ENCODE data around the gene ART5. TPM values are rescaled to one million over a fixed set of nuclear protein-coding genes. Genes with fewer than 3 reads are reported as not detected.
"Not testable (repeated sequence)": the region's sequence is repeated elsewhere in the genome, so short reads cannot be mapped to it uniquely, and the experiment has no call there.

ART5 gene
- total RNA-seq, 4 donors from 2014 or later: 0.69 to 2.4 (median 1.7) TPM; not detected in 1

DNA sequence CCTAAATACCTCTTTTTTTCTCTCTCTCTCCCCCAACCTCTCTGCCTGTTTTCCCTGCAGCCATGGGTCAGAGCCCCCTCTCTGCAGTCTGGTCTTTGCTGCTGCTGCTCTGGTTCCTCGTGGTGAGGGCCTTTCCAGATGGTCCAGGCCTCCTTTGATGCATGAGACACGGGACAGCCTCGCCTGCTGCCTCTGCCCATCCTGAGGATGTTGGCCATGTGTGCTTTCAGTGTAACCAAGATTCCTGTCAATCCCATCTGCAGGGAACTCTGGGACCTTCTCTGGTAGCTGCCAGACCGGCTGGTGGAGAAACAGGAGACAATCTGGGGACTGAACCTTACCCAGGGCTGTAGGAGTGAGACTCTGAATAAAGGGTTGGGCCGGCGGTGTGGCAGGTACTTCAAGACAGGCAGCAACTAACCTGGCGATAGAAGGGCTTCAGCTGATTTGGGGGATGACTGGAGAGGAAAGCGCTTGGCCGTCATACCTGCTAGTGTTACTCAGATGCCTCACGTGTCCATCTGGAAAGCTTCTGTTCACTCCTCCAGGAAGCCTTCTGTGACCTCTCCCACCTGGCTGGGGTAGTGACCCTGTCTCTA is 22.3 kb upstream of the ART5 start:
- Histone ChIP-seq H3K9me3 (no peaks in the 10 kb centered on the region), H3K27ac (no peak overlapping the region), H3K27me3 (no peaks in the 10 kb centered on the region), H3K4me1 (no peaks in the 10 kb centered on the region), H3K36me3 (no peaks in the 10 kb centered on the region), H3K4me3 (no peak overlapping the region)
- no peak for TF ChIP-seq POLR2A (IDR thresholded peaks at IDR 0.05)
- TF ChIP-seq, protein P1, sequence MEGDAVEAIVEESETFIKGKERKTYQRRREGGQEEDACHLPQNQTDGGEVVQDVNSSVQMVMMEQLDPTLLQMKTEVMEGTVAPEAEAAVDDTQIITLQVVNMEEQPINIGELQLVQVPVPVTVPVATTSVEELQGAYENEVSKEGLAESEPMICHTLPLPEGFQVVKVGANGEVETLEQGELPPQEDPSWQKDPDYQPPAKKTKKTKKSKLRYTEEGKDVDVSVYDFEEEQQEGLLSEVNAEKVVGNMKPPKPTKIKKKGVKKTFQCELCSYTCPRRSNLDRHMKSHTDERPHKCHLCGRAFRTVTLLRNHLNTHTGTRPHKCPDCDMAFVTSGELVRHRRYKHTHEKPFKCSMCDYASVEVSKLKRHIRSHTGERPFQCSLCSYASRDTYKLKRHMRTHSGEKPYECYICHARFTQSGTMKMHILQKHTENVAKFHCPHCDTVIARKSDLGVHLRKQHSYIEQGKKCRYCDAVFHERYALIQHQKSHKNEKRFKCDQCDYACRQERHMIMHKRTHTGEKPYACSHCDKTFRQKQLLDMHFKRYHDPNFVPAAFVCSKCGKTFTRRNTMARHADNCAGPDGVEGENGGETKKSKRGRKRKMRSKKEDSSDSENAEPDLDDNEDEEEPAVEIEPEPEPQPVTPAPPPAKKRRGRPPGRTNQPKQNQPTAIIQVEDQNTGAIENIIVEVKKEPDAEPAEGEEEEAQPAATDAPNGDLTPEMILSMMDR (IDR thresholded peaks at IDR 0.05): no peak
- intact Hi-C loops (cut with DNase I; ENCODE audit: low total_unique reads): no loop called here
- no peak for DNase-seq

DNA sequence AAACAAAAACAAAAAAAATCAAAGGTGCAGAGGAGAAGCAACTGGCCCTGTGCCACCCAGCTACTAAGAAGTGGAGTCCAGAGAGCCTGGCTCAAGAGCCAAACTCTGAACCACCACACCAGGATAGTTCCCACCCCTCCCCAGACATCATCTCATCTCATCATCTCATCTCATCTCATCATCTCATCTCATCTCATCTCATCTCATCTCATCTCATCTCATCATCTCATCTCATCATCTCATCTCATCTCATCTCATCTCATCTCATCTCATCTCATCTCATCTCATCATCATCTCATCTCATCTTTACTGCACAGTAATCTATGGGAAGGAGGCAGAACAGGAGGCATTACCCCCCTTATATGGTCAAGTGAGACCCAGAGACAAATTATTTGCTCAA is 21.1 kb upstream of the ART5 start:
- Histone ChIP-seq H3K4me1 (no peaks in the 10 kb centered on the region), H3K27me3 (no peaks in the 10 kb centered on the region), H3K4me3 (no peak overlapping the region), H3K36me3 (no peaks in the 10 kb centered on the region), H3K27ac (no peak overlapping the region), H3K9me3 (no peaks in the 10 kb centered on the region)
- no peak for DNase-seq
- TF ChIP-seq, protein P1 (IDR thresholded peaks at IDR 0.05): no peak
- no peak for TF ChIP-seq POLR2A (IDR thresholded peaks at IDR 0.05)
- intact Hi-C loops (cut with DNase I; ENCODE audit: low total_unique reads): no loop called here

DNA sequence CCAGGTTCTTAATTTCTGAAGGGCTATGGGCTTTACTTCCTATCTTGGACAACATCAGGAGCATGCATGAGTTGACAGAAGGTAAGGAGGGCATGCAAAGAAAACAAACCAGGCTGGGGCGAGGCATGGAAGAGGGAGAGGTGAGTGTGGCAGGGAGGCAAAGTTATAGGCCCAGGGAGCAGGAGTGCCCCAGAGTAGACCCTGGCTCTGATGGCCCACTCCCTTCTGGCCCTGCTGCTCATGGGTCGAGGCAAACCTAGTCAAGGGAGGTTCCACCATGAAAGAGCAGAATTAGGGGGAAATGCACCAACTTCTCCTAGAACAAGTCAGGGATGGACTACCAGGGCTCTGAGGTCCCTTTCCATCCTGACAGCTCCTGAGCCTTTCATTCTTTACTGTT is 19.2 kb upstream of the ART5 start:
- intact Hi-C loops (cut with DNase I; ENCODE audit: low total_unique reads): no loop called here
- no peak for DNase-seq
- TF ChIP-seq, protein P1 (IDR thresholded peaks at IDR 0.05): no peak
- TF ChIP-seq POLR2A (IDR thresholded peaks at IDR 0.05): no peak
- Histone ChIP-seq H3K4me1 (no peaks in the 10 kb centered on the region), H3K27ac (no peak overlapping the region), H3K9me3 (no peaks in the 10 kb centered on the region), H3K4me3 (no peak overlapping the region), H3K36me3 (no peaks in the 10 kb centered on the region), H3K27me3 (no peaks in the 10 kb centered on the region)

DNA sequence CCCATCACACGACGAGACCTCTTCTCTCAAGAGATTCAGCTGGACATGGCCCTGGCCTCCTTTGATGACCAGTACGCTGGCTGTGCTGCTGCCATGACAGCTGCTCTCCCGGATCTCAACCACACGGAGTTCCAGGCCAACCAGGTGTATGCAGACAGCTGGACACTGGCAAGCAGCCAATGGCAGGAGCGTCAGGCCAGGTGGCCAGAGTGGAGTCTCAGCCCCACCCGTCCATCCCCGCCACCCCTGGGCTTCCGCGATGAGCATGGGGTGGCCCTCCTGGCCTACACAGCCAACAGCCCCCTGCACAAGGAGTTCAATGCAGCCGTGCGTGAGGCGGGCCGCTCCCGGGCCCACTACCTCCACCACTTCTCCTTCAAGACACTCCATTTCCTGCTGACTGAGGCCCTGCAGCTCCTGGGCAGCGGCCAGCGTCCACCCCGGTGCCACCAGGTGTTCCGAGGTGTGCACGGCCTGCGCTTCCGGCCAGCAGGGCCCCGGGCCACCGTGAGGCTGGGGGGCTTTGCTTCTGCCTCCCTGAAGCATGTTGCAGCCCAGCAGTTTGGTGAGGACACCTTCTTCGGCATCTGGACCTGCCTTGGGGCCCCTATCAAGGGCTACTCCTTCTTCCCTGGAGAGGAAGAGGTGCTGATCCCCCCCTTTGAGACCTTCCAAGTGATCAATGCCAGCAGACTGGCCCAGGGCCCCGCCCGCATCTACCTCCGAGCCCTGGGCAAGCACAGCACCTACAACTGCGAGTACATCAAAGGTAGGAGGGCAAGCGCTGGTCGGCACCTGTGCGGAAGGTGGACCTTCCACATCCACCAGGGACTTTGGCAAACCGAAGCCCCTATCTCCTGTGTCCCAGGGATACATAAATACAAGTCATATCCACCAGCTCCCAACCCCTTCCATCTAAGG is 18.1 kb upstream of the ART5 start:
- no peak for DNase-seq
- Histone ChIP-seq H3K9me3 (no peaks in the 10 kb centered on the region), H3K4me1 (no peaks in the 10 kb centered on the region), H3K36me3 (no peaks in the 10 kb centered on the region), H3K27me3 (no peaks in the 10 kb centered on the region), H3K4me3 (no peak overlapping the region), H3K27ac (no peak overlapping the region)
- intact Hi-C loops (cut with DNase I; ENCODE audit: low total_unique reads): no loop called here
- TF ChIP-seq, protein P1 (IDR thresholded peaks at IDR 0.05): no peak
- TF ChIP-seq POLR2A (IDR thresholded peaks at IDR 0.05): no peak

DNA sequence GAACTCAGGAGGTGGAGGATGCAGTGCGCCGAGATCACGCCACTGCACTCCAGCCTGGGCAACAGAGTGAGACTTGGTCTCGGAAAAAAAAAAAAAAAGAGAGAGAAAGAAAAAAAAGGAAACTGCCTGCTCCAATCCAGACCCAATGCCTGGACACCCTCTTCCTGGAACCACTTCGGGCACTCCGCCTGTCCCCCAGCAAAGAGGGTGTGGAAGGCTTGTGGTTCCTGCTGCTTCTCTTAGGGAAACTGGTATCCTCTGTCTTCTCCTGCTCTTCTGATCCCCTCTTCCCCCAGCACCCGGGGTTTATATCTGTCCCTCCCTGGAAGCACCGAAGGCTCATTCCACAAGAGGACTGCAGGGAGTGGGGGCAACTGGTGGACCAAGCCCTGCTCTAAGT is 16.5 kb upstream of the ART5 start:
- Histone ChIP-seq H3K27me3 (no peaks in the 10 kb centered on the region), H3K9me3 (no peaks in the 10 kb centered on the region), H3K4me3 (no peak overlapping the region), H3K36me3 (no peaks in the 10 kb centered on the region), H3K4me1 (no peaks in the 10 kb centered on the region), H3K27ac (no peak overlapping the region)
- intact Hi-C loops (cut with DNase I; ENCODE audit: low total_unique reads): no loop called here
- DNase-seq: no peak
- no peak for TF ChIP-seq POLR2A (IDR thresholded peaks at IDR 0.05)
- TF ChIP-seq, protein P1 (IDR thresholded peaks at IDR 0.05): no peak

DNA sequence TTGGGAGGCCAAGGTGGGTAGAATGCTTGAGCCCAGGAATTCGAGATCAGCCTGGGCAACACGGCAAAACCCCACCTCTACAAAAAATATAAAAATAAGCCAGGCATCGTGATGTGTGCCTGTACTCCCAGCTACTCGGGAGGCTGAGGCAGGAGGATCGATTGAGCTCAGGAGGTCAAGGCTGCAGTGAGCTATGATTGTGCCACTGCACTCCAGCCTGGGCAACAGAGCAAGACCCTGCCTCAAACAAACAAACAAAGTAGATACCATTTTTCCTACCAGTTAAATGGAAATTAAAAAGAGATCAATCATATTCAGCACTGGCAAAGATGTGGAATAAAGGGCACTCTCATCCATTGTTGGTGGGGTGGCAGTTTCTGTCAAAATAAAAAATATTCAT is 15.5 kb upstream of the ART5 start:
- H3K27ac ChIP-seq; H3K4me1 ChIP-seq; DNase-seq; intact Hi-C loops (cut with DNase I; ENCODE audit: low total_unique reads); H3K9me3 ChIP-seq; H3K36me3 ChIP-seq; H3K4me3 ChIP-seq; H3K27me3 ChIP-seq: not testable (repeated sequence)
